HEK293T (cell line): ENCODE measurements around the gene CNTRL.

Experiments
- CTCF ChIA-PET: fragments of 350-600 bp; formaldehyde crosslinking; extraction: SDS; loops from one replicate; lab custom pipeline; 2021; ENCODE audit warnings: antibody characterized with exemption, inconsistent platforms; lab: Yijun Ruan, JAX
- POLR2A ChIA-PET: fragments of 350-600 bp; formaldehyde crosslinking; extraction: SDS; loops from one replicate; lab custom pipeline; 2020; ENCODE audit warnings: antibody characterized with exemption, inconsistent platforms; lab: Yijun Ruan, JAX
- DNase-seq: peaks from one replicate; pipeline ENCODE4 v3.0.0; 2012; ENCODE audit warnings: mixed read lengths; ENCODE audit errors: extremely low spot score
- ARNT ChIP-seq: fragments of 450-650 bp; IDR thresholded peaks from 2 replicates; pipeline ENCODE4 v1.6.1; 2017; ENCODE audit warnings: mild to moderate bottlenecking
- BHLHE40 ChIP-seq: fragments of 450-650 bp; IDR thresholded peaks from 2 replicates; pipeline ENCODE4 v1.6.1; 2016; ENCODE audit warnings: mild to moderate bottlenecking, moderate library complexity, borderline replicate concordance
- CTBP1 ChIP-seq: fragments of 450-650 bp; IDR thresholded peaks from 2 replicates; pipeline ENCODE4 v1.6.1; 2016; ENCODE audit warnings: borderline replicate concordance
- ELF4 ChIP-seq: fragments of 450-650 bp; IDR thresholded peaks from 2 replicates; pipeline ENCODE4 v1.6.1; 2017; ENCODE audit warnings: antibody characterized with exemption
- FOXA1 ChIP-seq: fragments of 450-650 bp; IDR thresholded peaks from 2 replicates; pipeline ENCODE4 v1.6.1; 2016; ENCODE audit warnings: mild to moderate bottlenecking
- FOXK2 ChIP-seq: fragments of 450-650 bp; IDR thresholded peaks from 2 replicates; pipeline ENCODE4 v1.6.1; 2016; ENCODE audit warnings: mild to moderate bottlenecking
- FOXM1 ChIP-seq: fragments of 450-650 bp; IDR thresholded peaks from 2 replicates; pipeline ENCODE4 v1.6.1; 2017; ENCODE audit warnings: mild to moderate bottlenecking, borderline replicate concordance
- HDGF ChIP-seq: fragments of 450-650 bp; IDR thresholded peaks from 2 replicates; pipeline ENCODE4 v1.6.1; 2017; ENCODE audit warnings: antibody characterized with exemption, borderline replicate concordance
- L3MBTL2 ChIP-seq: fragments of 450-650 bp; conservative IDR thresholded peaks from 2 replicates; pipeline ENCODE4 v1.6.1; 2016; ENCODE audit warnings: mild to moderate bottlenecking
- LEF1 ChIP-seq: fragments of 450-650 bp; IDR thresholded peaks from 2 replicates; pipeline ENCODE4 v1.6.1; 2017; ENCODE audit warnings: mild to moderate bottlenecking, borderline replicate concordance
- NFRKB ChIP-seq: fragments of 450-650 bp; IDR thresholded peaks from 2 replicates; pipeline ENCODE4 v1.6.1; 2016; ENCODE audit warnings: mild to moderate bottlenecking, moderate library complexity
- PKNOX1 ChIP-seq: fragments of 450-650 bp; IDR thresholded peaks from 2 replicates; pipeline ENCODE4 v1.6.1; 2016
- SP1 ChIP-seq: fragments of 450-650 bp; IDR thresholded peaks from 2 replicates; pipeline ENCODE4 v1.6.1; 2017
- SUZ12 ChIP-seq: fragments of 450-650 bp; IDR thresholded peaks from 2 replicates; pipeline ENCODE4 v1.6.1; 2016; ENCODE audit warnings: mild to moderate bottlenecking
- TARDBP ChIP-seq: fragments of 450-650 bp; IDR thresholded peaks from 2 replicates; pipeline ENCODE4 v1.6.1; 2016
- ZNF384 ChIP-seq: fragments of 450-650 bp; IDR thresholded peaks from 2 replicates; pipeline ENCODE4 v1.6.1; 2016

Gene CNTRL

GRCh38 chr9:121184463-121184862, 109.7 kb downstream of the CNTRL start:
- ChIA-PET CTCF (interaction anchor here (0.6 kb wide), 1 partner anchor 1711 kb away, joined by 4 read pairs; no protein-coding TSS in a partner anchor), POLR2A (no interaction called here)
- no peak for DNase-seq
- TF ChIP-seq ARNT: no peak
- no peak for TF ChIP-seq TARDBP
- TF ChIP-seq NFRKB: no peak
- TF ChIP-seq FOXM1: no peak
- TF ChIP-seq FOXK2: no peak
- TF ChIP-seq PKNOX1: no peak
- TF ChIP-seq ELF4: no peak
- TF ChIP-seq SP1: no peak
- no peak for TF ChIP-seq HDGF
- no peak for TF ChIP-seq L3MBTL2
- no peak for TF ChIP-seq BHLHE40
- TF ChIP-seq LEF1: no peak
- no peak for TF ChIP-seq FOXA1

- no peak for TF ChIP-seq SUZ12
- no peak for TF ChIP-seq PKNOX1
- no peak for TF ChIP-seq ELF4
- TF ChIP-seq FOXM1: no peak
- TF ChIP-seq LEF1: no peak
- POLR2A ChIA-PET: interaction anchor here (1.4 kb wide), 1 partner anchor 16 kb away, joined by 13 read pairs; the partner anchor contains the start of gene RAB14
- no peak for DNase-seq
- CTCF ChIA-PET: no interaction called here
Observed at GRCh38 chr9:121185178-121185745, 110.5 kb downstream of the CNTRL start.

- ChIA-PET POLR2A (interaction anchor here (1.4 kb wide), 1 partner anchor 16 kb away, joined by 13 read pairs; the partner anchor contains the start of gene RAB14), CTCF (no interaction called here)
- TF ChIP-seq PKNOX1: no peak
- TF ChIP-seq HDGF: no peak
- TF ChIP-seq SUZ12: no peak
- TF ChIP-seq ELF4: no peak
- no peak for TF ChIP-seq FOXM1
- no peak for TF ChIP-seq ARNT
- no peak for TF ChIP-seq SP1
- no peak for TF ChIP-seq BHLHE40
- no peak for TF ChIP-seq ZNF384
- no peak for TF ChIP-seq TARDBP
- no peak for TF ChIP-seq CTBP1
- TF ChIP-seq L3MBTL2: no peak
- no peak for TF ChIP-seq NFRKB
- no peak for TF ChIP-seq FOXK2
- TF ChIP-seq LEF1: no peak
- TF ChIP-seq FOXA1: no peak
- DNase-seq: no peak
Observed at GRCh38 chr9:121185774-121186403, 111.1 kb downstream of the CNTRL start.

GRCh38 chr9:121187636-121188305, 113.0 kb downstream of the CNTRL start:
- ChIA-PET POLR2A (no interaction called here), CTCF (no interaction called here)
- DNase-seq: no peak
- TF ChIP-seq CTBP1 (no peak), SUZ12 (no peak), PKNOX1 (peak; percentile 62)

GRCh38 chr9:121189006-121189405, 114.3 kb downstream of the CNTRL start:
- ChIA-PET CTCF (no interaction called here), POLR2A (no interaction called here)
- DNase-seq: no peak
- TF ChIP-seq ELF4 (no peak), BHLHE40 (no peak), SP1 (no peak), SUZ12 (no peak), ZNF384 (no peak), L3MBTL2 (no peak)

- no peak for TF ChIP-seq BHLHE40
- TF ChIP-seq PKNOX1: peak; percentile 75
- CTCF ChIA-PET: no interaction called here
- POLR2A ChIA-PET: no interaction called here
Observed at GRCh38 chr9:121189660-121190059, 114.9 kb downstream of the CNTRL start.

More at GRCh38 chr9:121189660-121190059, 114.9 kb downstream of the CNTRL start:
- no peak for DNase-seq
